ENCODE measurements around the gene PLEKHH1.

Gene PLEKHH1

GRCh38 chr14:67547224-67547780 is 14.2 kb downstream of the PLEKHH1 start:
- H3K79me2 ChIP-seq (ENCODE audit: control insufficient read depth, low read length): no peaks in the 10 kb centered on the region
- no peak overlapping the region for H3K4me3 ChIP-seq (ENCODE audit: low read length)
- no peak overlapping the region for H3K4me2 ChIP-seq (ENCODE audit: low read length)
- no peak for TF ChIP-seq CTCF (IDR thresholded peaks at IDR 0.05; ENCODE audit: low read depth, low read length, poor library complexity, severe bottlenecking)
- TF ChIP-seq EZH2phosphoT487 (IDR thresholded peaks at IDR 0.05; ENCODE audit: borderline replicate concordance, low read length): no peak
- no peaks in the 10 kb centered on the region for H3K9me2 ChIP-seq (replicated peaks; ENCODE audit: control insufficient read depth, low read length)
- no peaks in the 10 kb centered on the region for H4K20me1 ChIP-seq (ENCODE audit: control insufficient read depth, insufficient read depth, low read depth, low read length)
- no peaks in the 10 kb centered on the region for H3K4me1 ChIP-seq (ENCODE audit: control insufficient read depth, low read length)
- peaks cover 32% of the 10 kb centered on the region for H3K27me3 ChIP-seq (ENCODE audit: control insufficient read depth, low read length)
- no peak overlapping the region for H3K27ac ChIP-seq (ENCODE audit: low read depth, low read length)
- H3K36me3 ChIP-seq (ENCODE audit: control insufficient read depth, low read length): no peaks in the 10 kb centered on the region
- no peaks in the 10 kb centered on the region for H3F3A ChIP-seq (ENCODE audit: control insufficient read depth, insufficient read depth)
- peaks cover 8% of the 10 kb centered on the region for H3K9me3 ChIP-seq (ENCODE audit: control insufficient read depth, insufficient read depth, low read length)

- TF ChIP-seq CTCF (IDR thresholded peaks at IDR 0.05; ENCODE audit: low read depth, low read length, poor library complexity, severe bottlenecking) (no peak), EZH2phosphoT487 (IDR thresholded peaks at IDR 0.05; ENCODE audit: borderline replicate concordance, low read length) (no peak)
- Histone ChIP-seq H3K9me2 (replicated peaks; ENCODE audit: control insufficient read depth, low read length) (no peaks in the 10 kb centered on the region), H3K4me2 (ENCODE audit: low read length) (no peak overlapping the region), H3K36me3 (ENCODE audit: control insufficient read depth, low read length) (no peaks in the 10 kb centered on the region), H3F3A (ENCODE audit: control insufficient read depth, insufficient read depth) (no peaks in the 10 kb centered on the region), H3K27me3 (ENCODE audit: control insufficient read depth, low read length) (peaks cover 18% of the 10 kb centered on the region; the same call in 1 of the 2 replicates), H3K4me3 (ENCODE audit: low read length) (no peak overlapping the region), H3K9me3 (ENCODE audit: control insufficient read depth, insufficient read depth, low read length) (peaks cover 3% of the 10 kb centered on the region), H3K79me2 (ENCODE audit: control insufficient read depth, low read length) (no peaks in the 10 kb centered on the region), H3K4me1 (ENCODE audit: control insufficient read depth, low read length) (no peaks in the 10 kb centered on the region), H4K20me1 (ENCODE audit: control insufficient read depth, insufficient read depth, low read depth, low read length) (no peaks in the 10 kb centered on the region), H3K27ac (ENCODE audit: low read depth, low read length) (no peak overlapping the region)
These were observed 16.6 kb downstream of the PLEKHH1 start for GRCh38 chr14:67549734-67550133.

- Histone ChIP-seq H3K4me1 (ENCODE audit: control insufficient read depth, low read length) (no peaks in the 10 kb centered on the region), H3K4me2 (ENCODE audit: low read length) (no peak overlapping the region), H3K4me3 (ENCODE audit: low read length) (no peak overlapping the region), H3K79me2 (ENCODE audit: control insufficient read depth, low read length) (no peaks in the 10 kb centered on the region), H4K20me1 (ENCODE audit: control insufficient read depth, insufficient read depth, low read depth, low read length) (no peaks in the 10 kb centered on the region), H3F3A (ENCODE audit: control insufficient read depth, insufficient read depth) (no peaks in the 10 kb centered on the region), H3K36me3 (ENCODE audit: control insufficient read depth, low read length) (no peaks in the 10 kb centered on the region), H3K9me3 (ENCODE audit: control insufficient read depth, insufficient read depth, low read length) (no peaks in the 10 kb centered on the region), H3K9me2 (replicated peaks; ENCODE audit: control insufficient read depth, low read length) (no peaks in the 10 kb centered on the region), H3K27me3 (ENCODE audit: control insufficient read depth, low read length) (peaks cover 9% of the 10 kb centered on the region; the same call in 1 of the 2 replicates), H3K27ac (ENCODE audit: low read depth, low read length) (no peak overlapping the region)
- no peak for TF ChIP-seq EZH2phosphoT487 (IDR thresholded peaks at IDR 0.05; ENCODE audit: borderline replicate concordance, low read length)
These were observed 18.0 kb downstream of the PLEKHH1 start for GRCh38 chr14:67551123-67551522.

GRCh38 chr14:67551940-67552339 is 18.9 kb downstream of the PLEKHH1 start:
- no peak for TF ChIP-seq EZH2phosphoT487 (IDR thresholded peaks at IDR 0.05; ENCODE audit: borderline replicate concordance, low read length)
- no peak for TF ChIP-seq CTCF (IDR thresholded peaks at IDR 0.05; ENCODE audit: low read depth, low read length, poor library complexity, severe bottlenecking)

More at GRCh38 chr14:67551940-67552339, 18.9 kb downstream of the PLEKHH1 start:
- Histone ChIP-seq H3K36me3 (ENCODE audit: control insufficient read depth, low read length) (no peaks in the 10 kb centered on the region), H3K9me3 (ENCODE audit: control insufficient read depth, insufficient read depth, low read length) (no peaks in the 10 kb centered on the region), H3K79me2 (ENCODE audit: control insufficient read depth, low read length) (no peaks in the 10 kb centered on the region), H3K27me3 (ENCODE audit: control insufficient read depth, low read length) (peaks cover 8% of the 10 kb centered on the region), H3K27ac (ENCODE audit: low read depth, low read length) (no peak overlapping the region), H3K9me2 (replicated peaks; ENCODE audit: control insufficient read depth, low read length) (no peaks in the 10 kb centered on the region), H3K4me3 (ENCODE audit: low read length) (no peak overlapping the region), H3K4me2 (ENCODE audit: low read length) (no peak overlapping the region), H3F3A (ENCODE audit: control insufficient read depth, insufficient read depth) (no peaks in the 10 kb centered on the region), H3K4me1 (ENCODE audit: control insufficient read depth, low read length) (no peaks in the 10 kb centered on the region), H4K20me1 (ENCODE audit: control insufficient read depth, insufficient read depth, low read depth, low read length) (no peaks in the 10 kb centered on the region)

Data from DOHH2 (cell line).